Natural killer cell treated with Interleukin-12 subunit alpha and Interleukin-12 subunit beta and Interleukin-15 and Interleukin-18, amount 100 ng/mL, for 72 hours (primary cell): Measurements from ENCODE around the gene CRB2. TPM values are rescaled to one million over a fixed set of nuclear protein-coding genes. Genes with fewer than 3 reads are reported as not detected.

Source experiments
- ATAC-seq, 2 donors: fragments of 150-1000 bp; cut with Tn5 transposase in 1 of 2; sonication (Bioruptor Pico), chemical (Tn5 transposase) in 1 of 2; 2 replicates each; pipeline ENCODE4 v1.10.0; 2021
- DNase-seq: peaks from one replicate; pipeline ENCODE4 v3.0.0; 2022; ENCODE audit warnings: low spot score
- H3K27ac Mint-ChIP-seq, 2 donors: 1 replicate in 1 of 2; 2 replicates in 1 of 2; pipeline ENCODE4 v1.8.0; 2022; ENCODE audit warnings: mixed read lengths in 2 of 2, mild to moderate bottlenecking in 1 of 2, moderate library complexity in 1 of 2
- H3K27me3 Mint-ChIP-seq, 2 donors: 1 replicate in 1 of 2; 2 replicates in 1 of 2; pipeline ENCODE4 v1.8.0; 2022; ENCODE audit warnings: mixed read lengths in 2 of 2
- H3K36me3 Mint-ChIP-seq: one replicate; pipeline ENCODE4 v1.8.0; 2022; ENCODE audit warnings: mixed read lengths
- H3K4me1 Mint-ChIP-seq, 2 donors: 1 replicate in 1 of 2; 2 replicates in 1 of 2; pipeline ENCODE4 v1.8.0; 2022; ENCODE audit warnings: low read depth in 2 of 2, mixed read lengths in 2 of 2, mild to moderate bottlenecking in 1 of 2
- H3K4me3 Mint-ChIP-seq: one replicate; pipeline ENCODE4 v1.8.0; 2022; ENCODE audit warnings: mixed read lengths
- H3K9me3 Mint-ChIP-seq: 2 replicates; pipeline ENCODE4 v1.8.0; 2022; ENCODE audit warnings: mixed read lengths
- total RNA-seq, 2 donors: library from RNA; stranded (reverse); gene quantifications; one replicate each; pipeline ENCODE4 v1.2.3, GENCODE V29; 2022

Gene CRB2
- total RNA-seq, 2 donors from 2014 or later, result not detected

- Mint-ChIP-seq H3K4me3 (no peak overlapping the region), H3K36me3 (no peaks in the 10 kb centered on the region), H3K27ac (no peak overlapping the region), H3K27me3 (no peaks in the 10 kb centered on the region), H3K9me3 (no peaks in the 10 kb centered on the region), H3K4me1 (no peaks in the 10 kb centered on the region)
- ATAC-seq (no peak), DNase-seq (no peak)
Measured at GRCh38 chr9:123380852-123381705, 25.1 kb downstream of the CRB2 start.

- Mint-ChIP-seq H3K27ac (no peak overlapping the region), H3K27me3 (no peaks in the 10 kb centered on the region), H3K4me3 (no peak overlapping the region), H3K36me3 (no peaks in the 10 kb centered on the region), H3K4me1 (no peaks in the 10 kb centered on the region), H3K9me3 (no peaks in the 10 kb centered on the region)
- DNase-seq (no peak), ATAC-seq (no peak)
Measured at GRCh38 chr9:123382653-123383511, 26.9 kb downstream of the CRB2 start.

- no peak for DNase-seq
- no peak overlapping the region for H3K4me3 Mint-ChIP-seq
- no peaks in the 10 kb centered on the region for H3K27me3 Mint-ChIP-seq
- H3K36me3 Mint-ChIP-seq, result no peaks in the 10 kb centered on the region
- ATAC-seq, result no peak
- H3K27ac Mint-ChIP-seq, result no peak overlapping the region
- no peaks in the 10 kb centered on the region for H3K9me3 Mint-ChIP-seq
- H3K4me1 Mint-ChIP-seq, result no peaks in the 10 kb centered on the region
Measured at GRCh38 chr9:123383512-123384170, 27.6 kb downstream of the CRB2 start.

- Mint-ChIP-seq H3K9me3 (no peaks in the 10 kb centered on the region), H3K36me3 (no peaks in the 10 kb centered on the region), H3K4me3 (no peak overlapping the region), H3K27me3 (no peaks in the 10 kb centered on the region), H3K27ac (no peak overlapping the region), H3K4me1 (no peaks in the 10 kb centered on the region)
- ATAC-seq, result no peak
- no peak for DNase-seq
Measured at GRCh38 chr9:123387686-123388085, 31.7 kb downstream of the CRB2 start.

GRCh38 chr9:123389070-123389469 is 33.1 kb downstream of the CRB2 start:
- no peaks in the 10 kb centered on the region for H3K36me3 Mint-ChIP-seq
- no peak overlapping the region for H3K4me3 Mint-ChIP-seq
- ATAC-seq (no peak), DNase-seq (no peak)
- no peak overlapping the region for H3K27ac Mint-ChIP-seq
- H3K27me3 Mint-ChIP-seq, result no peaks in the 10 kb centered on the region
- H3K4me1 Mint-ChIP-seq, result no peaks in the 10 kb centered on the region
- H3K9me3 Mint-ChIP-seq, result no peaks in the 10 kb centered on the region

- DNase-seq, result no peak
- H3K4me3 Mint-ChIP-seq, result no peak overlapping the region
- no peaks in the 10 kb centered on the region for H3K36me3 Mint-ChIP-seq
- no peak for ATAC-seq
- no peaks in the 10 kb centered on the region for H3K27me3 Mint-ChIP-seq
- H3K9me3 Mint-ChIP-seq, result no peaks in the 10 kb centered on the region
- no peak overlapping the region for H3K27ac Mint-ChIP-seq
- H3K4me1 Mint-ChIP-seq, result no peaks in the 10 kb centered on the region
Measured at GRCh38 chr9:123389698-123390097, 33.7 kb downstream of the CRB2 start.

GRCh38 chr9:123390337-123391135 is 34.5 kb downstream of the CRB2 start:
- ATAC-seq (no peak), DNase-seq (no peak)
- H3K27ac Mint-ChIP-seq, result no peak overlapping the region
- no peaks in the 10 kb centered on the region for H3K9me3 Mint-ChIP-seq
- H3K4me3 Mint-ChIP-seq, result no peak overlapping the region
- no peaks in the 10 kb centered on the region for H3K4me1 Mint-ChIP-seq
- no peaks in the 10 kb centered on the region for H3K36me3 Mint-ChIP-seq
- H3K27me3 Mint-ChIP-seq, result no peaks in the 10 kb centered on the region

GRCh38 chr9:123391233-123391632 is 35.2 kb downstream of the CRB2 start:
- ATAC-seq (no peak), DNase-seq (no peak)
- H3K9me3 Mint-ChIP-seq, result no peaks in the 10 kb centered on the region
- no peak overlapping the region for H3K4me3 Mint-ChIP-seq
- no peak overlapping the region for H3K27ac Mint-ChIP-seq
- H3K36me3 Mint-ChIP-seq, result no peaks in the 10 kb centered on the region
- no peaks in the 10 kb centered on the region for H3K27me3 Mint-ChIP-seq
- H3K4me1 Mint-ChIP-seq, result no peaks in the 10 kb centered on the region

GRCh38 chr9:123391946-123392345 is 35.9 kb downstream of the CRB2 start:
- H3K27me3 Mint-ChIP-seq, result no peaks in the 10 kb centered on the region
- DNase-seq (no peak), ATAC-seq (no peak)
- H3K27ac Mint-ChIP-seq, result no peak overlapping the region
- no peaks in the 10 kb centered on the region for H3K4me1 Mint-ChIP-seq
- no peaks in the 10 kb centered on the region for H3K9me3 Mint-ChIP-seq
- no peaks in the 10 kb centered on the region for H3K36me3 Mint-ChIP-seq
- no peak overlapping the region for H3K4me3 Mint-ChIP-seq

- Mint-ChIP-seq H3K27me3 (no peaks in the 10 kb centered on the region), H3K4me3 (no peak overlapping the region), H3K4me1 (no peaks in the 10 kb centered on the region), H3K9me3 (no peaks in the 10 kb centered on the region), H3K27ac (no peak overlapping the region), H3K36me3 (no peaks in the 10 kb centered on the region)
- DNase-seq (no peak), ATAC-seq (no peak)
Measured at GRCh38 chr9:123392802-123393201, 36.8 kb downstream of the CRB2 start.

- no peaks in the 10 kb centered on the region for H3K4me1 Mint-ChIP-seq
- no peaks in the 10 kb centered on the region for H3K27me3 Mint-ChIP-seq
- H3K27ac Mint-ChIP-seq, result no peak overlapping the region
- DNase-seq (no peak), ATAC-seq (no peak)
- no peak overlapping the region for H3K4me3 Mint-ChIP-seq
- H3K36me3 Mint-ChIP-seq, result no peaks in the 10 kb centered on the region
- no peaks in the 10 kb centered on the region for H3K9me3 Mint-ChIP-seq
Measured at GRCh38 chr9:123394291-123395235, 38.6 kb downstream of the CRB2 start.

- Mint-ChIP-seq H3K4me3 (no peak overlapping the region), H3K27me3 (no peaks in the 10 kb centered on the region), H3K9me3 (no peaks in the 10 kb centered on the region), H3K36me3 (no peaks in the 10 kb centered on the region), H3K27ac (no peak overlapping the region), H3K4me1 (no peaks in the 10 kb centered on the region)
- no peak for DNase-seq
- ATAC-seq, result peak in 1 of 2 donors; percentile 22
Measured at GRCh38 chr9:123395276-123395688, 39.3 kb downstream of the CRB2 start.
